Measurements from ENCODE around the gene GFOD2. TPM values are rescaled to one million over a fixed set of nuclear protein-coding genes. Genes with fewer than 3 reads are reported as not detected.

GFOD2 gene
- total RNA-seq, 3 donors from 2014 or later = 17.3 to 22.0 (median 20.2) TPM

Other genes starting within 250 kb of the GFOD2 start
- gene ATP6V0D1, start 238.2 kb downstream of the GFOD2 start, total RNA-seq = 10 to 100 TPM; 36.0 to 49.1 (median 44.5) TPM
- gene AGRP, start 235.8 kb downstream of the GFOD2 start, total RNA-seq = not detected
- gene RIPOR1, start 190.5 kb downstream of the GFOD2 start, total RNA-seq = 10 to 100 TPM; 17.9 to 26.2 (median 18.0) TPM
- 10 to 100 TPM; 53.7 to 59.3 (median 54.0) TPM for gene CTCF, start 156.8 kb downstream of the GFOD2 start, total RNA-seq
- 100 to 1,000 TPM; 204 to 221 (median 207) TPM for gene CARMIL2, start 74.2 kb downstream of the GFOD2 start, total RNA-seq
- 10 to 100 TPM; 87.5 to 89.7 (median 89.4) TPM for gene ACD, start 59.1 kb downstream of the GFOD2 start, total RNA-seq
- 10 to 100 TPM; 12.0 to 12.5 (median 12.5) TPM for gene PARD6A, start 58.4 kb downstream of the GFOD2 start, total RNA-seq
- gene ENKD1, start 52.6 kb downstream of the GFOD2 start, total RNA-seq = 10 to 100 TPM; 13.9 to 16.7 (median 14.1) TPM
- under 1 TPM; 0.35 to 0.63 (median 0.46) TPM for gene C16orf86, start 52.5 kb downstream of the GFOD2 start, total RNA-seq
- 10 to 100 TPM; 17.2 to 17.9 (median 17.8) TPM for gene RANBP10, start 87.2 kb upstream of the GFOD2 start, total RNA-seq
- gene TSNAXIP1, start 87.6 kb upstream of the GFOD2 start, total RNA-seq = 1 to 10 TPM in 2 of 3 donors, under 1 TPM in 1; 0.79 to 1.4 (median 1.3) TPM
- gene THAP11, start 123.0 kb upstream of the GFOD2 start, total RNA-seq = 10 to 100 TPM; 42.1 to 51.4 (median 43.1) TPM
- gene NUTF2, start 127.6 kb upstream of the GFOD2 start, total RNA-seq = 100 to 1,000 TPM; 170 to 182 (median 182) TPM
- gene CENPT, start 128.4 kb upstream of the GFOD2 start, total RNA-seq = 10 to 100 TPM; 40.4 to 52.0 (median 46.3) TPM
- 100 to 1,000 TPM; 114 to 124 (median 120) TPM for gene EDC4, start 153.7 kb upstream of the GFOD2 start, total RNA-seq
- gene NRN1L, start 165.6 kb upstream of the GFOD2 start, total RNA-seq = not detected
- gene PSKH1, start 173.9 kb upstream of the GFOD2 start, total RNA-seq = 10 to 100 TPM; 10.4 to 14.6 (median 10.9) TPM
- gene CTRL, start 212.5 kb upstream of the GFOD2 start, total RNA-seq = 10 to 100 TPM in 1 of 3 donors, 1 to 10 TPM in 2; 7.8 to 10.4 (median 8.8) TPM
- 100 to 1,000 TPM; 223 to 262 (median 249) TPM for gene PSMB10, start 217.5 kb upstream of the GFOD2 start, total RNA-seq
- gene LCAT, start 224.8 kb upstream of the GFOD2 start, total RNA-seq = 1 to 10 TPM; 8.0 to 9.1 (median 8.1) TPM
- gene SLC12A4, start 249.3 kb upstream of the GFOD2 start, total RNA-seq = 10 to 100 TPM; 18.5 to 20.5 (median 19.6) TPM

Measured in activated T-cell treated with anti-CD3 and anti-CD28 coated beads, Interleukin-2, amount 50 U/mL, for 4 hours (primary cell).